GM12891 (cell line): ENCODE data around the gene AATK.

ENCODE experiments used
- POLR2A ChIP-seq: IDR thresholded peaks from 2 replicates; pipeline ENCODE4 v1.6.1; 2011; ENCODE audit warnings: low read depth, low read length, control low read depth
- POLR2AphosphoS5 ChIP-seq: IDR thresholded peaks from 2 replicates; pipeline ENCODE4 v1.6.1; 2011; ENCODE audit warnings: low read depth, low read length, control low read depth
- SPI1 ChIP-seq: IDR thresholded peaks from 2 replicates; pipeline ENCODE4 v1.6.1; 2011; ENCODE audit warnings: low read depth, low read length, control low read depth
- TAF1 ChIP-seq: IDR thresholded peaks from 2 replicates; pipeline ENCODE4 v1.6.1; 2011; ENCODE audit warnings: low read depth, low read length, control low read depth

DNA sequence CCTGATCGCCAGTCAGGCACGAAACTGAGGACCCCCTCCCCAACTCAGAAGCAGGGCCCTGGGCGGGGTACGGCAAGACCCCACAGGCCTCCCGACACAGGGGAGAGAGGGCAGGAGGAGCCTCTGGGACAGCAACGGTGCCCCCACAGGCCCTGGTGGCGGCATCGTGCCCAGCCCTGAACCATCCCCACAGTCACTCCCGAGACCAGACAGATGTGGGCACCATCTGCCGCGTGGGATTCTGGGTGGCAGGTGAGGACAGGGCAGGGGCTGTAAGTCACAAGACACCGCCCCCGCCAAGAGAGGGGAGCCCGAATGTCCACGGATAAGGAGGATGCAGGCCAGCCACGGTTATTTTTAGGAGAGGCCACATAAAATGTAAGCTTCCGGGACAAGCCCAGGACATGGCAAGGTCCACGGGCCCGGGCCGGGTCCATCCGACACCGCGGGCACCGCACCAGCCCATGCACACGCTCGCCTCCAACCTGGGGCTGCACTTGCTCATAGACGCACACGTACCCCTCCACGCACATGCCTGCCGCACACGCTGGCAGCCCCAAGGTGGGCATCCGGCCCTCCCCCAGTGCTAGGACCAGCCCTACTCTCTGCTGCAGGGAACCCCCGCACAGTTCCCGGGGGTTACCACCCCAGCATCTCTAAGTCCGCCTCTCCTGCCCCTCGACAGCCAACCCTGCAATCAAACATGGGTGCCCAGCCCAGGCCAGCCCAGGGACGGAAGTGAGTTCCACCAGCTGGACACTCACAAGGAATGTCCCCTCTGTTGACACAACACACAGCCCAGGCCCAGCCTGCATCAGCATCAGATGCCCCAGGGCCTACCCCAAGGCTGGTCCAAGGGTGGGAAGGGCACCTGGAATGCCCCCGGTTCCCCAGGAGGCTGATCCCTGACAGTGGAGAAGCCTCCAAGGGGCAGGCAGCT, 8.9 kb downstream of the AATK start:
- TF ChIP-seq POLR2A, result no peak
- no peak for TF ChIP-seq POLR2AphosphoS5
- TF ChIP-seq TAF1, result no peak
- no peak for TF ChIP-seq SPI1
